ENCODE measurements around the gene A2M. TPM values are rescaled to one million over a fixed set of nuclear protein-coding genes. Genes with fewer than 3 reads are reported as not detected.

A2M gene
- total and polyA plus RNA-seq, 2 of the 13 experiments (the other 11 are each of a cell fraction or from before 2014, with no cell fraction given) = 2,807 to 6,551 TPM

DNA sequence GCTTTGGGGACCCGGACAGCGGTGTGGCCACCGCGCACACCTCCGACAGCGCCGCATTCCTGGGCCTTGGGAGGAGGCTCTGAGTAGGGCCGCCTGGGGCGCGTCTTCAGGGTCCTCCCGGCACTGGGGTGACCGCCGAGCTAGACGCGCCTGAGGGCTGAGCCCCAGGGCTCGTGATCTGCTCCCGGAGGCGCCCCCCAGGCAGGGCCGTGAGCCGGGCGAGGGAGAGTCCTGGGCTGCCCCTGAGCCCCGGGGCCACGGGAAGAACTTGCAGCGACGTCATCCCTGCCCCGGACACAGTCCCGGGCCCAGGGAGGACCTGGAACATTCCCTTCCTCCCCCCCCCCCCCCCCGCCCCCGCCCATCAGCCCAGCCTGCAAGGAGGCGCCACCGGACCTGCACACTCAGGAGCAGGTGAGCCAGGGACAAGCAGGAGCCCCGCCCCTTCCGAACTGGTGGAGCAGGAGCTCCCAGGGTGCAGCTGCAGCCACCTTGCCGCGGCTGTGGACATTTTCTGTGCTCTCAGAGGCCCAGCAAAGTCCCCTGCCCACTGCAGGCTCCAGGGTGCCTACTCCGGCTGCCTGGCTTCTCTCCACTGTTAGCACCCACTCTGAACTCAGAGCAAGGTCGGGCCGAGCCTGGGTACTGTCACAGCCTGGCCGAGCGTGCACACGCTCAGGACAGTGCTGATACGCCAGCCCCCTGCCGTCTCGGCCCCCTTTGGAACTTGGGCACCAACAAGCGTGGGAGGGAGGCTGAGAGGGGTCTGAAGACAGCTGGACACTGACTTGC lies 50.7 kb downstream of the A2M start (continued):
- no peak for TF ChIP-seq KIAA2018 (CRISPR knock-in tag; IDR thresholded peaks at IDR 0.05; ENCODE audit: borderline replicate concordance)
- TF ChIP-seq BRCA1 (CRISPR knock-in tag; IDR thresholded peaks at IDR 0.05) = peak; percentile 85; the same call in 1 of the 2 replicates
- peak; percentile 81 for TF ChIP-seq ZNF687 (CRISPR knock-in tag; IDR thresholded peaks at IDR 0.05)
- no peak for TF ChIP-seq ZNF773 (CRISPR knock-in tag; IDR thresholded peaks at IDR 0.05; ENCODE audit: borderline replicate concordance)
- TF ChIP-seq ATF1 (CRISPR knock-in tag; IDR thresholded peaks at IDR 0.05) = no peak; the same call in 1 of the 2 replicates
- TF ChIP-seq FOXA3 (CRISPR knock-in tag; IDR thresholded peaks at IDR 0.05) = no peak; the same call in 1 of the 2 replicates
- no peak for TF ChIP-seq ZNF335 (CRISPR knock-in tag; IDR thresholded peaks at IDR 0.05)
- no peak for TF ChIP-seq ZSCAN9 (CRISPR knock-in tag; IDR thresholded peaks at IDR 0.05; ENCODE audit: borderline replicate concordance)
- TF ChIP-seq GPN1 (CRISPR knock-in tag; IDR thresholded peaks at IDR 0.05; ENCODE audit: borderline replicate concordance) = no peak
- TF ChIP-seq ZNF724P (CRISPR knock-in tag; IDR thresholded peaks at IDR 0.05; ENCODE audit: borderline replicate concordance) = no peak
- no peak for TF ChIP-seq GTF2F1 (IDR thresholded peaks at IDR 0.05; ENCODE audit: low read length)
- no peak for TF ChIP-seq ZNF563 (CRISPR knock-in tag; IDR thresholded peaks at IDR 0.05)
- no peak for TF ChIP-seq TP53 (CRISPR knock-in tag; conservative IDR thresholded peaks at IDR 0.05)
- no peak for TF ChIP-seq JDP2 (CRISPR knock-in tag; IDR thresholded peaks at IDR 0.05; ENCODE audit: borderline replicate concordance)
- no peak; the same call in 1 of the 2 replicates for TF ChIP-seq MXD1 (CRISPR knock-in tag; IDR thresholded peaks at IDR 0.05)

Measured in HepG2 (cell line).